GM19467 (cell line): ENCODE measurements around the gene POLE.

Experiments used
- ATAC-seq: cut with Tn5 transposase; IDR thresholded peaks from one replicate; pipeline ENCODE4 v1.9.1; 2021; ENCODE audit warnings: mild to moderate bottlenecking, moderate library complexity; ENCODE audit not compliant: unreplicated experiment

POLE gene

GRCh38 chr12:132634411-132634990 lies 52.6 kb downstream of the POLE start:
- ATAC-seq = no peak

GRCh38 chr12:132633901-132634300 lies 53.2 kb downstream of the POLE start:
- ATAC-seq = no peak

GRCh38 chr12:132633398-132633797 lies 53.7 kb downstream of the POLE start:
- no peak for ATAC-seq

- ATAC-seq = no peak
Measured at GRCh38 chr12:132632521-132633228, 54.5 kb downstream of the POLE start.

GRCh38 chr12:132631666-132632065 lies 55.5 kb downstream of the POLE start:
- ATAC-seq = no peak

GRCh38 chr12:132630672-132631071 lies 56.5 kb downstream of the POLE start:
- no peak for ATAC-seq

- no peak for ATAC-seq
Measured at GRCh38 chr12:132629330-132629729, 57.8 kb downstream of the POLE start.

GRCh38 chr12:132625731-132626430 lies 61.3 kb downstream of the POLE start:
- ATAC-seq = no peak

- no peak for ATAC-seq
Measured at GRCh38 chr12:132624910-132625630, 62.1 kb downstream of the POLE start.

- no peak for ATAC-seq
Measured at GRCh38 chr12:132624186-132624855, 62.8 kb downstream of the POLE start.

- no peak for ATAC-seq
Measured at GRCh38 chr12:132623072-132623869, 63.9 kb downstream of the POLE start.

GRCh38 chr12:132622437-132623071 lies 64.6 kb downstream of the POLE start:
- no peak for ATAC-seq

GRCh38 chr12:132621657-132622435 lies 65.3 kb downstream of the POLE start:
- ATAC-seq = no peak

- ATAC-seq = no peak
Measured at GRCh38 chr12:132620899-132621656, 66.1 kb downstream of the POLE start.

GRCh38 chr12:132620113-132620898 lies 66.8 kb downstream of the POLE start:
- ATAC-seq = no peak

- no peak for ATAC-seq
Measured at GRCh38 chr12:132619386-132620112, 67.6 kb downstream of the POLE start.

- ATAC-seq = no peak
Measured at GRCh38 chr12:132619071-132619385, 68.1 kb downstream of the POLE start.
